Measurements from ENCODE around the gene RAD51B.

RAD51B gene

GRCh38 chr14:68650404-68650994, 830.9 kb downstream of the RAD51B start:
- no peak for DNase-seq (ENCODE audit: low read depth)

GRCh38 chr14:68651075-68651474, 831.5 kb downstream of the RAD51B start:
- no peak for DNase-seq (ENCODE audit: low read depth)
- TF ChIP-seq CTCF (IDR thresholded peaks at IDR 0.05; ENCODE audit: low read length, missing control alignments), result no peak

More at GRCh38 chr14:68650404-68650994, 830.9 kb downstream of the RAD51B start:
- H3K4me3 ChIP-seq (replicated peaks; ENCODE audit: low read depth, low read length), result no peak overlapping the region
- TF ChIP-seq CTCF (IDR thresholded peaks at IDR 0.05; ENCODE audit: low read length, missing control alignments), result no peak

GRCh38 chr14:68651652-68652432, 832.3 kb downstream of the RAD51B start:
- no peak overlapping the region for H3K4me3 ChIP-seq (replicated peaks; ENCODE audit: low read depth, low read length)
- DNase-seq (ENCODE audit: low read depth), result no peak
- no peak for TF ChIP-seq CTCF (IDR thresholded peaks at IDR 0.05; ENCODE audit: low read length, missing control alignments)

More at GRCh38 chr14:68651075-68651474, 831.5 kb downstream of the RAD51B start:
- no peak overlapping the region for H3K4me3 ChIP-seq (replicated peaks; ENCODE audit: low read depth, low read length)

GRCh38 chr14:68652433-68652690, 832.8 kb downstream of the RAD51B start:
- no peak for DNase-seq (ENCODE audit: low read depth)
- no peak for TF ChIP-seq CTCF (IDR thresholded peaks at IDR 0.05; ENCODE audit: low read length, missing control alignments)
- no peak overlapping the region for H3K4me3 ChIP-seq (replicated peaks; ENCODE audit: low read depth, low read length)

GRCh38 chr14:68653108-68653507, 833.5 kb downstream of the RAD51B start:
- DNase-seq (ENCODE audit: low read depth), result no peak
- TF ChIP-seq CTCF (IDR thresholded peaks at IDR 0.05; ENCODE audit: low read length, missing control alignments), result no peak
- no peak overlapping the region for H3K4me3 ChIP-seq (replicated peaks; ENCODE audit: low read depth, low read length)

- no peak overlapping the region for H3K4me3 ChIP-seq (replicated peaks; ENCODE audit: low read depth, low read length)
- DNase-seq (ENCODE audit: low read depth), result no peak
- no peak for TF ChIP-seq CTCF (IDR thresholded peaks at IDR 0.05; ENCODE audit: low read length, missing control alignments)
Observed at GRCh38 chr14:68653804-68654203, 834.2 kb downstream of the RAD51B start.
